Activated naive CD4-positive, alpha-beta T cell treated with anti-CD3 and anti-CD28 coated beads, Interleukin-2, amount 50 U/mL, for 16 hours (primary cell): ENCODE results near the gene MCAT.
A peak's percentile ranks its signal among the peaks of the same experiment; 100 is the strongest.
"Not testable (repeated sequence)": the region's sequence is repeated elsewhere in the genome, so short reads cannot be mapped to it uniquely, and the experiment has no call there.

Experiments
- DNase-seq: peaks from one replicate; pipeline ENCODE4 v3.0.0-alpha.2; 2020

Gene MCAT

DNA sequence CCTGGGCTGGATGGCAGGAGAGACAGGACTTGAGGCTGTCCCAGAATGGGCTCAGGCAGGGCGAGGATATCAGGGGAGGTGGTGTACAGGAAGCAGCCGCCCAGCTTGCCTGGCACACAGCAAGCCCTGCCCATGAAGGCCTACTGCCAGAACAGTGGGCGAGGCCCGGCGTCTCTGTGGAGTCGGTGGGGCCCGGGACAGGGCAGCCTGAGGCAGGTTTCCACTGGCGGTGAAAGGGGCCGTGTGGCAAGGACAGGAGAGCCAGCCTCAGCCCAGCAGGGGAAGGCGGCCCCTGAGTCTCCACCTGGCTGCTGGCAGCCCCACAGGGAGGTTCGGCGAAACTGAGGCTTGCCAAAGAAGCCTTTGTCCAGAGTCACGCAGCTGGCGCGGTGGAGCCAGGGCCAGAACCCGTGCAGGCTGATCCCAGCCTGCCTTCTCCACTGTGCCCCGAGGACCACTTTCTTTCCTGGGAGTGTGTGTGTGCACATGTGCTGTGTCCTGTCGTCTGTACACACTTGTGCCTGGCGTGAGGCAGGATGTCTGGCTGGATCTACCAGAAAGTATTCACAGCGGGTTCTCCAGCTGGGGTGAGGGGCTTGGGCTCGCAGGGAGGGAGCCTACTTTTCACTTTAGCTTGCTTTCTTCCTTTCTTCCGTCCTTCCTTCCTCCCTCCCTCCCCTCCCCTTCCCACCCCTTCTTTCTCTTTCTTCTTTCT is 9.3 kb upstream of the MCAT start:
- DNase-seq, result peak; percentile 69

DNA sequence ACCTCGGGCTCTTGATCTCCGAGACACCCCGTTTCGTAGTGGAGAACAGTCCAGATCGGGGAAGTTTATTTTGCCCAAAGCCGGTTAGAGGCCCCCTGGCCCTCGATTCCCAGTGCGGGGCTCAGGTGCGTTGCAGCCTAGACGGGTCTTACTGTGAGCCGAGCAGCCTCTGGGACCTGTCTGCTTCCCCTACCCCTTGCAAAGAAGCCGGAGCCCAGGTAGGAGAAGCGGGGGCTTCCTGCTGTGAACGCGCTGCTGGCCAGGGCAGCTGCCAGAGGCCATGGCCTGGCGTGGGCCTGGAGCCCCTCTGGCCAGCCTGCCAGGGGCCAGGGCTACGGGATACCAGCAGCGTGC is 8.8 kb upstream of the MCAT start:
- no peak for DNase-seq

DNA sequence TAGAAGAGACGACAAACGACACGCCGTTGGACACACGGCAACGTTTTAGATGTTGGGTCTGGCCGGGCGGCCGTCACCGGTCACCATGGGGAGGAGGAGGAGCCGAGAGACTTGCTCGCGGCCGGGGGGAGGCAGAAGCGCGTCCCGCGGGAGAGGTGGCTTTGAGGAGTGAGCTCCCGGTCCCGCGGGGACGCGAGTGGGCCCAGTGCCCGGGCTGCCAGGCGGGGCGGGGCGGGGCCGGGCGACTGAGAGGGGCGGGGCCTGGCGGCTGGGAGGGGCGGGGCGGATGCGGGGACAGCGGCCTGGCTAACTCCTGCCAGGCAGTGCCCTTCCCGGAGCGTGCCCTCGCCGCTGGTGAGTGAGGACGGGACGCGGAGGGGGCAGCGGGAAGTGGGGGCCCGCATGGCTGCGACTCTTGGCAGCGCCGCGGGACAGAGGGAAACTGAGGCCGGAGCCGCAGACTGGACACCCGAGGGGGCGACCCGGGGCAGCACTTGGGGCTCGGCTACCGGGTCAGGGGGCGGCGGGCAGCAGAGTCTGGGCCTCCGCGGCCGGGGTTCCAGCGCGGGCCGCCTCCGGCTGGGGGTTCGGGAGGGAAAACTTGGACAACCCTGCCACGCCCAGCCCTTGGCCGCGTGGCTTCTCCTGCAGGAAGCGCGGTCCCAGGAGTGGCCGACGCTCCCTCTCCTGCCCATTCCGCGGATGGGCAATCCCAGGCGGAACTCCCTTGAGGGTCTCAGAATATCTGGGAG is 8.2 kb upstream of the MCAT start, which contains the start of gene TSPO:
TSS of gene TSPO (plus strand) at position 309 of the 752 bp plus-strand sequence. CDS start 7,680 bp downstream, outside the sequence.
- DNase-seq, result peak; percentile 56

DNA sequence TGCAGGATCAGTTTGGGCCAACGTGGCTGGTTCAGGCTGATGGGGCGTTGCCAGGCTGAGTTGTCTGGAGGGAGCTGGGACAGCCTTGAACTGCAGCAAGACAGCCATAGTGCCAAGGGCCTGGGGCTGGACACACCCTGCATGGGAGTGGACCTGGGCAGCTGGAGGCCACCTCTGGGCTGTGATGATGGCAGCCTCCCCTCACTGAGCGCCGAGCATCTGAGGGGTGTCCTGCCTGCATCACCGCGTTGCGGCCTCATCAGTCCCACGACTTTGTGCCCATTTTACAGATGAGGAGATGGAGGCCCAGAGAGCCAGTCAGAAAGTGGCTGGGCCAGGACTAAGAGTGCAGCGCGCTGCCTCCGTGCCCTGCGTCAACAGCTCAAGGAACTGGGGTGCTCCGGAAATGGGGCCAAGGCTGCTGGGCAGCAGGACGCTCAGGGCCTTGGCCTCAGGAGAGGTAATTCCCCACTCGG is 7.6 kb upstream of the MCAT start:
- DNase-seq, result no peak

DNA sequence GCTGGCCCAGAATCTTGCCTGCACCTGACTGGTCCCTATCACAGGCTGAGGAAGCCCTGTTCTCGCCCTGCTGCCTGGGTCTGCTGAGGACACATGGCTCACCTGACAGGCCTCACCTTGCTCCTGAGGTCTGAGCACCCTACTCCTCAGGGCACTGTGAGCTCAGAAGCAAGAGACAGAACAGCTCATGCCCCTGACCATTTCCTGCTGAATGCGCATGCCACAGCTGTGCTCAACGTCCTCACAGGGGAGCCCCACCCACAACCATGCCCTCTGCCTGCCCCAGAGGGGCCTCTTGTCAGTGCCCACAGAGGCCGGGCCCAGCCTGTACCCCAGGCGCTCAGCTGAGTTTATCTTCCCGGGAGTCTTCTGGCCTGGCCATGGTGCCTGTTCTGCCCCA is 5.4 kb upstream of the MCAT start:
- DNase-seq, result no peak

DNA sequence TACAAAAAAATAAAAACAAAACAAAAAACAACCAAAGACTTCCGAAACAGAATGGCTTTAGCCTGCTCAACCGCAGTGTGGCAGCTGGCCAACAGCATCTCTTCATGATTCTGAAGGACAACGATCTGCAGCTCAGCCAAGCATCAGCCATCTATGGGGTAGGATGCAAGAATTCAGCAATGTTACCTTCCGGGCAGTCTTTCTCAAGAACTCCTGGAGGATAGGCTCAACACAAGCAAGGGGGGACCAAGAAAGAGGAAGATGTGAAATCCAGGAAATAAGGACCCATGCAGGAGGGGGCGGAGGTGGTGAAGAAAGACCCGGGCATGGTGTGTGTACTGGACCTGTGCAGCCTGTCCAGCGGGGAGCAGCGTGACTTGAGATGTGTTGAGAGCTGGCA is 4.6 kb upstream of the MCAT start:
- DNase-seq, result no peak

DNA sequence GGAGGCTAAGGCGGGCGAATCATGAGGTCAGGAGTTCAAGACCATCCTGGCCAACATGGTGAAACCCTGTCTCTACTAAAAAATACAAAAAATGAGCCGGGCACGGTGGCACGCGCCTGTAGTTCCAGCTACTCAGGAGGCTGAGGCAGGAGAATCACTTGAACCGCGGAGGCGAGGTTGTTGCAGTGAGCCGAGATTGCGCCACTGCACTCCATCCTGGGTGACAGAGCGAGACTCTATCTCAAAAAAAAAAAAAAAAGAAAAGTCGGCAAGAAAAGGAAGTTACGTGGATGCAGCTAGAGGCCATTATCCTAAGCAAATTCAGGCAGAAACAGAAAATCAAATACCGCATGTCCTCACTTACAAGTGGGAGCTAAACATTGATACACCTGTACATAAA is 3.1 kb upstream of the MCAT start:
- DNase-seq, result not testable (repeated sequence)

DNA sequence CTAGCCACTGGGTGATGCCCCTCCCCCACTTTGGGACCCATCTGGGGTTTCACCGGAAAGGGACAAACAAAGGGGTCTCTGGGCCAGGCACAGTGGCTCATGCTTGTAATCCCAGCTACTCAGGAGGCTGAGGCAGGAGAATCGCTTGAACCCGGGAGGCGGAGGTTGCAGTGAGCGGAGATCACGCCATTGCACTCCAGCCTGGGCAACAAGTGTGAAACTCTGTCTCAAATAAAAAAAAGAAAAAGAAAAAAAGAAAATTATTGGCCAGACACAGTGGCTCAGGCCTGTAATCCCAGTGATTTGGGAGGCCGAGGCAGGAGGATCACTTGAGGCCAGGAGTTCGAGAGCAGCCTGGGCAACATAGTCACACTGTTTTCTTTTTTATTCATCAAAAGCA is 2.2 kb upstream of the MCAT start:
- not testable (repeated sequence) for DNase-seq

DNA sequence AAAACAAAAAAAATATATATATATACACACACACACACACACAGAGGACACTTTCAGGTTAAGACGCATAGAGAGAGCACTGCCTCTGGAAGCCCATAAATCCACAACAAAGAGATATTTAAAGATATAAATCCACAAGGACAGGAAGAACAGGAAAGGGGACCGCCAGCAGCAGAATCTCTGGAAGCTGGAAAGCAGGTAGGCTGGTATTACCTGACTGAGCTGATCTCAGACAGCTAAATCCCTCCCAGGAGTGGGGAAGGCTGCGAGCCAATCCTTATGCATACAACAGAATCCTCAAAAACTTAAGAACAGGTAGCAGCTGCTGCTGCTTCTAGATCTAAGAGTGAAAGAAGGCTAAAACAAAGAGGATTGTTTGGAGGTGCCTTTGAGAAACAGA is 1.8 kb upstream of the MCAT start:
- no peak for DNase-seq

DNA sequence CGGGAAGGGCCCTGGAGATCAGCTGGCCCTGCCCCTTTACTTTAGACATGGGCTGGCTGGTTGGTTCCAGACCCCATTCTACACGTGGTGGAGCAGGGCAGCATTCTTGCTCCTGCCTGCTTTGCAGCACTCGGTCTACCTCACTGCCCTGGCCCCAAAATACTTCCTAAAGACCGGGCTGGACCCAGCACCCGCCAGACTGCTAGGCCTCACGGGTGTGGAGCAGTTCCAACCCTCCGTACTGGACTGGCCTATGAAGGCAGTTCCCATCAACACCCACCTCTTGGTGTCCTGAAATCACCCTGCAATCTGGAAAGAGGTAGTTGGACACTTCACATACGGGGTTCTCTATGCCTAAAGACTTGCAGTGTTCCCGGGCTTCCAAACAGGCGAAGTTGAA is 6.4 kb downstream of the MCAT start:
- DNase-seq, result no peak

DNA sequence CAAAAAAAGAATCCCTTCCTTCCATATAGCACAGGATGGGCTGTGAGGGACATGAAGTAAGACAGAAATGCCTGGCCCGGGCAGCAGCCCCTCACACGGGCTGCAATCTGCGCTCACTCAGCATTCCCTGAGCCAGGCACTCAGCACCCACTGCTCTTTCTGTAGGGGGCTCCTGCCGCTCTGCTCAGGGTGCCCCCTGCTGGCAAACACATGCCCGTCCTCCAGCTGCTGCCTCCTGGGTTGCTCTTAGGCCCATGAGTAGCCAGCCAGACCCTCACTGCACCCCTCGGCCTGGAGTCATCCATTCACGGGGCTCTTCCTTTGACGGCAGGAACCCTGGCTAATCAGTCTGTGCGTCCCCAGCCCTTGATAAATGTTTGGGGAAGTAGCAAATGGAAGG is 6.9 kb downstream of the MCAT start:
- DNase-seq, result peak; percentile 35

DNA sequence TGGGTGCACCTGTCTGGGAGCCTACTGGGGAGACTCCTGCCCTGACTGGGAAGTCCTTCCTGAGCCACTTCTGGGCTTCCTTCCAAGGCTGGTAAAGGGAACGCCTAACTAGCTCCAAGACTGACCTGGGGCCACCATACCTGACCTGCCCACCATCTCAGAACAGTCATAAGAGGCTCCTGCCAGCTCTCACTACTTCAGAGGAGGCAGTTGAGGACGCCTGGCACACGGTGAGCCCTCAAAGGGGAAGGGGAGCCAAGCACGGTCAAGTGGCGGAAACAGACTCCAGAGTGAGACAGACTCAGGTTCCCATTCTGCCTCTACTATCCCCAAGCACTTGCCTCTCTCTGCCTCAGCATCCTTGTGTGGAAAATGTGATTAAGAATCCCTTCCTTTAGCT is 7.6 kb downstream of the MCAT start:
- no peak for DNase-seq

DNA sequence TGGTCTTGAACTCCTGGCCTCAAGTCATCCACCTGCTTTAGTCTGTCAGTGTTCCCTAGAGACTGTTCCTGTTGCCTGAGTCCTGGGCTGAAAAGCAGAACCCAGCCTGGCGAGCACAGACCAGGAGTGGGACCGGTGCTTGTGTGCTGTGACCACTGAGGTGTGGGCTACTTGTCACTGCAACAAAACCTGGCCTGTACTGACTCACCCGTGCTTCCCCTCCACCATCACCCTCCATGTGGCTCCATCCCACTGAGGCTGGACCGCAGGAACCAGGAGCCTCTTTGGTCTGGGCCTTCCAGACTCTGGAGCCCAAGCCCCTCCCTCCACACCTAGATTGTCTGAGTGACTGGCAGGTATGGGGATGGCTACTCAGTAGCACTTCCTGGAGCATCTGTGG is 8.6 kb downstream of the MCAT start:
- no peak for DNase-seq

DNA sequence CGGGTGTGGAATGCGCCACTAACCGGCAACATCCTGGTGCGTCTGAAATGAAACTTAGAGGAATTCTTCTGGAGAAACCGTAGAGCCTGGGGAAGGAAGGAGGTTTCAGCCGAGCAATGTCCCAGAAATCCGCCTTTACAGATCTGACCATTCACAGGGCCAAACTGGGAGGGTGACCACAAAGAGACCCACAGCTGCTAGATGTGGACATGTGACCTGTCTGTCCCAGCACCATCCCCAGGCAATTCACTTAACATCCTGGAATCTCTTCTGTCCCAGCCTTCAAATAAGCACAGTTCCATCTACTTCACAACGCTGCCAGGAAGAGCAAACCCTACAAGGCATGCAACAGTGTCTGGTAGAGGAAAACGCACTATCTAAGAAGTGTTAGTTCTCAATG is 9.8 kb downstream of the MCAT start:
- DNase-seq, result no peak

DNA sequence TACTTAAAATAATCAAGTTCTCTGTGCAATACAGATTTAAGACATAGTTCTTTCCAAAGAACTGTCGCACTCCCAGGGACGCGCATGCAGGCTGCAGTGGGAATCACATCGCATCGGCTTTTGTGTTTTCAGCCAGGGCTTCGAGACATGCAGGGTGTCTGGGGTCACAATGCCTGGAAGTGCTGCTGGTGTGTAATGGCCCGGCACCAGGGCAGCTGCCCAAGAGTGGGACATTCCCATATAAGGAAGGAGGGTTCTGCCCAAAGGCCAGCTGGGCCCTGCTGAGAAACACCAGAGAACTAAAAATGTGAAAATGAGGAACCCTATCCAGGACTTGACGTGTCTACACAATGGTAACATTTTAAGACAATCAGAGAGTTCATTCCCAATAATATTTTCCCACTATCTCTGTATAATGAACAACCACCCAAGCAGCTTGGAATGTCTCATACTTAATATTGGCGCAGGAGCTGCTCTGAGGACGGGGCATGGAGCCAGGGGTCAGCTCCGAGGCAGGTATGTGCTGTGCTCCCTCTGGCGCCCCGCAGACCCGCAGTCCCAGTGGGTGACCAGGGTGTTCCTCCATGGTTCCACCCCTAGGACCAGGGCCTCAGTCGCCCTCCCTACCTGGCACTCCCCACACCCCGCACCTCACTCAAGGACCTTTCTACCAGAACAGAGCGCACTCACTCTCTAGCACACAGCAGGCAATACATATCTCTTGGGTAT is 11.3 kb downstream of the MCAT start:
- no peak for DNase-seq

DNA sequence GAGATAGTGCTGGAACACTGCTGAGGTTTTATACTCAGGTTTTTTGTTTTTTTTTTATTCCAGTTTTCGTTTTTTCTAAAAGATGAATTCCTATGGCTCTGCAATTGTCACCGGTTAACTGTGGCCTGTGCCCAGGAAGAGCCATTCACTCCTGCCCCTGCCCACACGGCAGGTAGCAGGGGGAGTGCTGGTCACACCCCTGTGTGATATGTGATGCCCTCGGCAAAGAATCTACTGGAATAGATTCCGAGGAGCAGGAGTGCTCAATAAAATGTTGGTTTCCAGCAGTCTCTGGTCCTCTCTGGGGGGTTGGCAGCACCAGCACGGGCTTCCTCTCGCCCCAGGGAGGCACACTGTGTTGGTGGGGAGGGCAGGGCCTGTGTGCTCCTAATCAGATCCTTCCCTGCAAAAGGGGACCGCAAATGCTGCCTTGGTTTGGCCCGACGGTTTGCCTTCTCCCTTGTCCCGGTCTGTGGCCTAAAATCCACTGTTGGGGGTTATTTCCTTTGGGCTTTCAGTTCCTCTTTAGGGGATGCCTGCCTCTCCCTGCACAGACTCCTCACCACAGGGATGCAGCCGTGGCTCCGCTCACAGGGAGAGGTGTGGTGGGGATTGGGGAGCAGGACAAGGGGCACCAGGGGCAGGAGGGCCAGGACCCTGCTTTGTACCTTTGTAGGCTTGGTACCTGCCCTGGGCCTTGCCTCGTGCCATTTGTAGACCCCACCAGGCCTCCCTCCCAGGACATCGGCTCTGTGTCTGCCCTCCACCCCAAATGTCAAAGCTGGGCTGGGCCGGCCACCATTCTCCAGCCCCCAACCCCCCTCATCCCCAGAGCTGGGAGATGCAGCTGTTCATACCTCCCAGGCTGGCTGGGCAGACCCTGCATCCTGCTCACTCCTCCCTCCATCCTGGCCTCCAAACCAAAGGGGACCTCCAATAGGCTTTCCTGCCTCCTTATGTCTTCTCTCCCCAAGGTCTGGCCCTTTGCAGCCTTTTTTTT is 13.5 kb downstream of the MCAT start:
- no peak for DNase-seq

DNA sequence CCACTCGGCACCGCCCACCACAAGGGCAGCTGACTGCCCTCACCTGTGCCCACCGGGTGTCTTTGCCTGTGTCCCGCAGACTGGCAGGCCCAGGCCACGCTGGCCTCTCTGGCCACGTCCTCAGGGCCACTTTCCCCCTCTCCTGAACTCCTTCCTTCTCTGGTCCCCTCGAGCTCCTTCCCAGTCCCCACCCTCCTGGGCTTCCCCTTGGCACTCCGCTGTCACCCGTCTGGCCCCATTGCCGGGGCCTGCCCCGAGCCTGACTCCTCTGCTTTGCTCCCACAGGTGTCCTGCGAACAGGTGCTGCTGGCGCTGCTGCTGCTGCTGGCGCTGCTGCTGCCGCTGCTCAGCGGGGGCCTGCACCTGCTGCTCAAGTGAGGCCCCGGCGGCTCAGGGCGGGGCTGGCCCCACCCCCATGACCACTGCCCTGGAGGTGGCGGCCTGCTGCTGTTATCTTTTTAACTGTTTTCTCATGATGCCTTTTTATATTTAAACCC is 14.2 kb downstream of the MCAT start:
- DNase-seq, result no peak

DNA sequence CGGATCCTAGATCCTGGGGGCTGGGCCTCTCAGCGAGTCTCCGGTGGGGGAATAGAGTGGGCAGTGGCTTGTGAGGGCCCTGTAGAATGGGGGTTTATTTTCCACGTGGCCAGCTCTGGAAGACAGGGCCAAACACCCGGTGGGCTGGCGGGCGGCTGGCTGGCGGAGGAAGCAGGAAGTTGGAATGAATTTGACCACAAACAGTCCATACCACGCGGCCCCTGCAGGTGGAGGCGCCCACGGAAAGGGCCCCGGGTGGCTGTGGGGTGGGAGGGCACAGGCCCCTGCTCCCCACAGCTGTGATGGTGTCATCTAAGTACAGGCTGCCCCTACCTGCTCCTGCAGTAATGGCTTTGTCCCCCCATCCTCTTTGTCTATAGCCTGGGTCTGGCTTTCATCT is 15.1 kb downstream of the MCAT start:
- DNase-seq, result no peak

DNA sequence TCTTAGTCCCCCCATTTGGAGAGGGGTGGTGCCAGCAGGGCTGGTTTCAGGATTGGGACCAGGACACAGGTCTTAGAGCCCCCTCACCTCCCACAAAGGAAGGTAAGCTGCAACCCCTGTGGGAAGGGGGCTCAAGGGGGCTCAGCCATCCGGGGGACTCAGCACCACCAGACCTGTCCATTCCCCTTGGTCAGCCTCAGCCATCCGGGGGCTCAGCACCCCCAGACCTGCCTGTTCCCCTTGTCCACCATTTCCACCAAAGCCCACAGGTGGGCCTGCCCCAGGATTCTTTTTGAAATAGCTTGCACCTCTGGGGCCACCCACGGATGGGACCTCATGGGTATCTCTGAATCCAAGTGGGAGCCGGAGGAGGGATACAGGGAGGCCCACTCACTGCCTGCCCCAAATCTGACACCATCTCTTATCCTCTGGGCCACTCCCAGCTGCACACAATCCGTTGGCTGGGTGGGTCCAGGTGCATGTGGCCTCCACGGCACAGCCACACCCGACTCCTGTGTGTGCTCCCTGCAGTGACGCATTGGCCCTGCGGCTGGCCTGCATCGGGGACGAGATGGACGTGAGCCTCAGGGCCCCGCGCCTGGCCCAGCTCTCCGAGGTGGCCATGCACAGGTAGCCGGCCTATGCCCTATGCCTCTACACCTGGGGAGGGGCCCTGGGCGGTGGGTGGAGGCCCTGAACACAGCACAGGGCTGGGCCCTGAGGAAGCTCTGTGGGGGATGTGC is 15.9 kb downstream of the MCAT start:
- DNase-seq, result no peak

DNA sequence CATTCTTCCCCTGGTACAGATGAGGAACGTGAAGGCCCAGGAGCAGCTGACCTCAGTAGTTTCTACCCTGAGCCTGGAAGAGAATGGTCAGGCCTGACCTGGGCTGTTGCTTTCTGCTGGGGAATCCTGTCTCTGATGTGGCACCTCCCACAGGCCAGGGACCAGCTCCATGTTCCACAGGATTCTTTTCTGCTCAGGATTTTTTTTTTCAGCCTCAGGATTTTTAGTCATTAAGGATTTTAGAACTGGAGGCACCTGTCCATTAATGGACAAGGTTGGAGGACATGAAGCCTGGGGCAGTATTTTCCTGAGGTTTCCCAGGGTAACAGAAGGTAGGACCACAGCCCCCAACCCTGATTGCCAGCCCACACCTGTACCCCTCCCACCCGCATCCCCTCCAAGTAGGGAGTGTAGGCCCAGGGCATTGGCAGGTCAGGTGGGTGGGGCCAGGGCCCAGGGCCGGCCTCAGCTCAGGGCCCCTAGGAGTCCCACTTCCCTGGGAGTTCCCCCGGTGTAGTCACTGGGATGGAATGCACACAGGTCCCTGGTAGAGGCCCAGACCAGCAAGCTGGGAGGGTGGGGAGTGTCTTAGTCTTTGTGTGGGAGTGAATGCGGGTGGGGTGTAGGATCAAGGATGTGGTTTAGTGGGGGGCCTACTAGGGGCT is 16.6 kb downstream of the MCAT start:
- no peak for DNase-seq

DNA sequence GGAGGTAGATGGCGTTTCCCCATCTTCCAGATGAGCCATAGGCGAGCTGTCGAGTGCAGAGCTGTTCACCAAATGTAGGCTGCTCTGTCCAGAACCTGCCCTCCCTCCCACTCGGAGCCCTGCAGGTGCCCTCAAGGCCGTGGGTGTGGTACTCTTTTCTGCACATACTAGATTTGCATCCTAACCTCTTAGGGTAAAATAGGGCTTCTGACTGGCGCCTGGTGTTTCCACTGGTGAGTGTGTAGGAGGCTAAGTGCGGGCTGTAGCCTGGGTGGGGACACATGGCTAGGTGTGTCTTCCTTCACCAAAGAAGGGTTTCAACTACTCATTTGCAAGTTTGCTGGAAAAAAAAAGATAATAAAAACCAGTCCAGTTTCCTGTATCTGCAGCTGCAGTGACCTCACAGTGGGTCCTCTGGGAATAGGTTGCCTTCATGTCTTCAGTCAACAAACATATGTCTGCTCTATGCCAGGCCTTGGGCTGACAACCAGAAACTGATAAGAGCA is 24.2 kb downstream of the MCAT start:
- no peak for DNase-seq
